ENCODE measurements around the gene RBM39.
"Not testable (repeated sequence)": the region's sequence is repeated elsewhere in the genome, so short reads cannot be mapped to it uniquely, and the experiment has no call there.

The RBM39 gene

DNA sequence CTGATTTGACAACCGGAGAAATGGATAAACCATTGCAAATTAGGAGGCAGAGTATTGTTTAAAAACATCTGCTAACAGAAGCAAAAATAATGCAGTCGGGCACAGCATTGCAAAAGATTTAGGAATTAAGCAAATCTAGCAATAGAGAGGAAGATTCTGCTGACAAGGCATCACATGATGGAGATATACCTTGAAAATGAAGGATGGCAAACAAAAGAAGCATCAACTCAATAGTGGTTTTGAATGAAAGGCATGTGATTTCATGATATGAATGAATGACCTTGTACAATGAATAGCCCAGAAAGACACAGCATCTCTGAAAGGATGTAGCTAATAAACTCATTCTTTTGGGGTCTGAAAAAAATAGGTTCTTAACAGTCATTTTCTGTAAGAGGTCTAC is 8.6 kb upstream of the RBM39 start:
- no peak overlapping the region for H3K4me3 ChIP-seq (ENCODE audit: control insufficient read depth, low read depth, low read length)
- DNase-seq (ENCODE audit: low read depth), result no peak
- TF ChIP-seq, protein P1, sequence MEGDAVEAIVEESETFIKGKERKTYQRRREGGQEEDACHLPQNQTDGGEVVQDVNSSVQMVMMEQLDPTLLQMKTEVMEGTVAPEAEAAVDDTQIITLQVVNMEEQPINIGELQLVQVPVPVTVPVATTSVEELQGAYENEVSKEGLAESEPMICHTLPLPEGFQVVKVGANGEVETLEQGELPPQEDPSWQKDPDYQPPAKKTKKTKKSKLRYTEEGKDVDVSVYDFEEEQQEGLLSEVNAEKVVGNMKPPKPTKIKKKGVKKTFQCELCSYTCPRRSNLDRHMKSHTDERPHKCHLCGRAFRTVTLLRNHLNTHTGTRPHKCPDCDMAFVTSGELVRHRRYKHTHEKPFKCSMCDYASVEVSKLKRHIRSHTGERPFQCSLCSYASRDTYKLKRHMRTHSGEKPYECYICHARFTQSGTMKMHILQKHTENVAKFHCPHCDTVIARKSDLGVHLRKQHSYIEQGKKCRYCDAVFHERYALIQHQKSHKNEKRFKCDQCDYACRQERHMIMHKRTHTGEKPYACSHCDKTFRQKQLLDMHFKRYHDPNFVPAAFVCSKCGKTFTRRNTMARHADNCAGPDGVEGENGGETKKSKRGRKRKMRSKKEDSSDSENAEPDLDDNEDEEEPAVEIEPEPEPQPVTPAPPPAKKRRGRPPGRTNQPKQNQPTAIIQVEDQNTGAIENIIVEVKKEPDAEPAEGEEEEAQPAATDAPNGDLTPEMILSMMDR (conservative IDR thresholded peaks at IDR 0.05; ENCODE audit: control insufficient read depth, insufficient read depth, low read depth, low read length), result no peak

DNA sequence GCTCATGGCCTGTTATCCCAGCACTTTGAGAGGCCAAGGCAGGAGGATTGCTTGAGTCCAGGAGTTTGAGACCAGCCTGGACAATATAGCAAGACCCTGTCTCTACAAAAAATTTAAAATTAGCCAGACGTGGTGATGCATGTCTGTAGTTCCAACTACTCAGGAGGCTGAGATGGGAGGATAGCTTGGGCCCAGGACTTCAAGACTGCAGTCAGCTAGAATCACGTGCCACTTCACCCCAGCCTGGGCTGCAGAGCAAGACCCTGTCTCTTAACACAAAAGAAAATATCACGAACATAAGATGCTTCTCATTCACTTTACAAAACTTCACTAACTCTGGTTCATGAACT is 2.4 kb upstream of the RBM39 start:
- not testable (repeated sequence) for DNase-seq (ENCODE audit: low read depth); H3K4me3 ChIP-seq (ENCODE audit: control insufficient read depth, low read depth, low read length)

DNA sequence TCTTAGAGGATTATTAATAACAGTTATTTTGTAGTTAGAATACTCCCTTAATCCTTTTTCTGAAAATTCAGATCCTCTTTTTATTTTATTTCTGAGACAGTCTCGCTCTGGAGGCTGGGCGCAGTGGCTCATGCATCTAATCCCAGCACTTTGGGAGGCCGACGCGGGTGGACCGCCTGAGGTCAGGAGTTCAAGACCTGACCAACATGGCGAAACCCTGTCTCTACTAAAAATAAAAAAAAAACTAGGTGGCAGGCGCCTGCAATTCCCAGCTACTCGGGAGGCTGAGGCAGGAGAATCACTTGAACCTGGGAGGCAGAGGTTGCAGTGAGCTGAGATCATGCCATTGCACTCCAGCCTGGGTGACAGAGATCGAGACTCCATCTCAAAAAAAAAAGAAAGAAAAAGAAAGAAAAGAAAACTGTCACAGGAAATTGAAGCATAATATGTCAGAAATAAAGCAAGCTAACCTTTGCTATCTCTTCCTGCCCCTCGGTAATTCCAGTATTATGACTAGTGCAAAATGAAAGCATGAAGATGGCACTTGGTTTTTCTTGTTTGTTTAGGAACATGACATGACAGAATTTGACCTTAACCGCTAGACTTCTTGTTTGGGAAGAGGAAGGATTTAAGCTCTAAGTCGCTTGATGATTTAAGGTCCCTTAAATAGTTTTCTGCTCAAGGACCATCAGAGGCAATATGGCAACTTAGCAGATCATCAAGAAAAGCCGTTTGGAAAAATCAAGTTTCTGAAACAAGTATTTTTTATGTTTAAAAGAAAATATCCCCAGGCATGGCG is 1.8 kb upstream of the RBM39 start:
- no peak overlapping the region for H3K4me3 ChIP-seq (ENCODE audit: control insufficient read depth, low read depth, low read length)
- TF ChIP-seq, protein P1 (conservative IDR thresholded peaks at IDR 0.05; ENCODE audit: control insufficient read depth, insufficient read depth, low read depth, low read length), result no peak
- no peak for DNase-seq (ENCODE audit: low read depth)

DNA sequence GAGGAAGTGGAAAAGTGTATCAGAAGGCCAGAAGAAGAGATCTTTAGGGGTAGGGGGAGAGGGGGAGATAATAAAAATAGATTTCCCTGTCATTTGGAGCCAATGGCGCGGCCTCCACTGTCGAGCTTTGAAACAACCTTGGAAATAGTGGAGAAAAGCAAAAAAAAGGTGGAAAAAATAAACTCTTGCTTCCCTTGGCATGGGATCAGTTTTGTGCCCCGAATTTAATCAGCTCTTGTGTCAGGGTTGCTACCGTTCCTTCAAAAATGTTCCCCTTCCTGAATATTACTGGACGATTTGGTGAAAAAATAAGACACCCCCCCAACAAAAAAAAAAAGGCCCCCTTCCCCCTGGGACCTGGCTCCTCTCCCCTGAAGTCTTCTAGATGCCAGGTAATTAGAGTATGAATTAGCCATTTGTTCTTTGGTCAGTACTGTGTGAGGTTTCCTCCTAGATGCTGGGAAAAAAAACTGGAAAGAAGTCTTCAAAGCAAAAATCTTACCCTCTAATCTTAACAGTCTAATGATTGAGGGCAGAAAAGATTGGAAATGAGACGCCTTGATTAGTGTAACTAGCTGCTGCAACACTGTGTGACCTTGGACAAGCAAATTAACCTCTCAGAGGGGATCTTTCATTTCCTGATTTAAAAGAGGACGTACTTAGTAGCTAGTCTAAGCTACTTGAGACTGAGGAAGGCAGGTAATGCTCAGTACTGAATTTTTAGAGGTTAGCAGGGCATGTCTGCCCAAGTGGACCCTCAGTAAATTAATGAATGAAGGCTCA is 872 bp upstream of the RBM39 start:
- TF ChIP-seq, protein P1 (conservative IDR thresholded peaks at IDR 0.05; ENCODE audit: control insufficient read depth, insufficient read depth, low read depth, low read length), result no peak
- peak overlapping the region; percentile 49 for H3K4me3 ChIP-seq (ENCODE audit: control insufficient read depth, low read depth, low read length)
- DNase-seq (ENCODE audit: low read depth), result peak; percentile 32

DNA sequence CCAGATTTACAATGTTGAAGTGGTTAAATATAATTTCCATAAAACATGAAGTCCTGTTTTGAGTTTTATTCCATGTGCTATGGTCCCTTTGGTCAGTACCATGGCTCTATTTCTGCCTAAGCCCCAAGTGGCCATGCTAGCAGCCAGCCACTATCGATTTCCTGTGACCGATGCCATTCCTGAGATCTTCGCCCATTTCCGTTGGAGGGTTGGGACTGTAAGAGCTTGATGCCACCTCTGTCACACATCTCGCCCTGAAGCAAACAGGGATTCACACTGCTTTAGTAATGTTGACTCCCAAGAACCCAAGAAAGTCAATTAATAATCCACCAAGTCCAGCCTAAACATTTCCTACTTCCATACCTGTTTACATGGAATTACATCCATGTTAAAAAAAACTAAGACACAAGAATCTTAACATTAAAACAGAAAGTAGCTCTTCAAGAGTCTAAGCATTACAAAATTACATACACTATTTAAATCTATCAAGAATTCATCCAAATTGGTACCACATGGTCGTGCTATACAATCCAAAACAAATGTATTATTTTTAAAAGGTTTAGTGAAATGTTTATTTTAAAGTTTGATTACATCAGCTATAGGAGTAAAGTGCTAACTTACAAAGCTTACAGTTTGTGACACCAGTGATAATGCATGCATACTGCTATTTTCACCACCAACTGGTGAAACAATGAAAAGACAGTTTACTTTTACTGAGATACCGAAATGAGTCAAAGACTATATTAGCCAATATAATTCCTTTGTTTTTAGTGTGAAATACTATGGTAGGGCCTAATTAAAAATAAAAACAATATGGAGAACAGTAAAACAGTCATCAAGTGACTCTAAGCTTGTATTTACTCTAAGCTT is 2.5 kb downstream of the RBM39 start:
- H3K4me3 ChIP-seq (ENCODE audit: control insufficient read depth, low read depth, low read length), result peak overlapping the region; percentile 96
- TF ChIP-seq, protein P1 (conservative IDR thresholded peaks at IDR 0.05; ENCODE audit: control insufficient read depth, insufficient read depth, low read depth, low read length), result peak; percentile 34
- DNase-seq (ENCODE audit: low read depth), result peak; percentile 62

DNA sequence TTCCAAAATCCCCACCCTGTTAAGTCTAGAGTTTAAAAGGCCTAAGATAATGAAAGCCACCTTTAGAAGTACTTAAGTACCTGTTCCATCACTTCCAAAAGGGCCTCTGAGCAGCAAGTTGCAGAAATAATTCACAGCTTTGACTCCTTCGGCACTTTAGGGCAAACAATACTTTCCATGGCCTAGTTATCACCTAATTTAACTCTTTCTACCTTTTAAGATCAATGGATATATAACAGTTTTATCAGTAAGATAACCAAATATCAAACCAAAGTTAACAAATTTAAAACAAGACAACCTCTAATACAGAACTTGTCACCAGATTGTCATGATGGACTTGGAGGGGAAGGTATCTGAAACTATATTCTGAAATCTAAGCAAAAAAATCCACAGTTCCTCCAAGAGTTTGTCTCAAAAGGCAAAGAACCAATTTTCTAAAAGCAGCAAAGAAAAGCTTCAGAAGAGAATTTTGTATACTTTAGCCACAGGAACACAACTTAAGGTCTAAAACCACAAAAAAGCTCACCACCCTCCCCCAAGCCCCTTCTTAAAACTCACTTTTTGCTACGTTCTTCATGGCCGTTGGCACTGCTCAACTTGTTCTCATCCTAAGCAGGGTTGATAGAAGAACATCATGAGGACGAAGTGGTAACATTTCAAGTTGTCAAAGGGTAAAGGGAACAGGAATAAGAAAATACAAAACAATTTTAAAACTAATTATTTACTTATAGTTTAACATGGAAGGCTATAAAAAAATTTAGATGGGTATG is 3.5 kb downstream of the RBM39 start:
- no peak for DNase-seq (ENCODE audit: low read depth)
- TF ChIP-seq, protein P1 (conservative IDR thresholded peaks at IDR 0.05; ENCODE audit: control insufficient read depth, insufficient read depth, low read depth, low read length), result no peak
- H3K4me3 ChIP-seq (ENCODE audit: control insufficient read depth, low read depth, low read length), result peak overlapping the region; percentile 96

Measured in fibroblast of mammary gland (primary cell).